ENCODE data around the gene MFSD12.

DNA sequence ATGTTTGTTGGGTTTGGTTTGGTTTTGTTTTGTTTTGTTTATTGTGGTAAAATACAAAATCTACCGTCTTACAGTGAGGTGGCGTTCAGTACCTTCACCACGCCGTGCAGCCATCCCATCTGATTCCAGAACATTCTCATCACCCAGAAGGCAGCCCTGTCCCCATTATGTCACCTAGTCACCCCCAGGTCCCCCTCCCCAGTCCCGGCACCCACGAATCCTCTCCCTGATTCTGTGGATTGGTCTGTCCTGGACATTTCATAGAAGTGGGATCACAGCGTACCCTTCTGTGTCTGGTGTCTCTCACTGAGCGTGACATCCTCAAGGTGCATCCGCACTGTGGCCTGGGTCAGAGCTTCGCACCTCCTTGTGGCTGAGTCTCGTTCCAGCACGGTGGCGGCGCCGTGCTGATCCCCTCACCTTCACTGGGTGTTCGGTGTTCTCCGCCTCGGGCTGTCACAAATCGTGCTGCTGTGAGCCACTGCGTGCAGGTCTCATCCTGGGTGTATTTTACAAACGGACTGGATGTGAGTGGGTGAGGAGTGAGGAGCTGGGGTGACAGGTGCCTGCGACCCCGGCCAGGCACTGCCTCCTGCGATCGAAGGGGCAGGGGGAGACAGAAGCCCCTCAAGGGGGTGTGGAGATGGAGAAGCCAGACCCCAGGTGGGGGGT is 19.0 kb downstream of the MFSD12 start:
- no peak for TF ChIP-seq CTCF (conservative IDR thresholded peaks at IDR 0.05; ENCODE audit: low read depth, low read length)
- no peak for TF ChIP-seq EZH2 (IDR thresholded peaks at IDR 0.05; ENCODE audit: borderline replicate concordance, low read depth, low read length, poor library complexity, severe bottlenecking)

All from A673 (cell line).